Endothelial cell of umbilical vein (primary cell): ENCODE data around the gene RNPEP. TPM values are rescaled to one million over a fixed set of nuclear protein-coding genes. Genes with fewer than 3 reads are reported as not detected.

Experiments used
- BruUV-seq: library from RNA; stranded (reverse); fragments of 400-500 nt; replicated peaks from 2 replicates; lab custom pipeline; 2021; lab: Mats Ljungman, UMichigan
- CTCF ChIA-PET: fragments of 300-600, 350-600 bp; sonication (Branson Sonifier 250); formaldehyde crosslinking; loops from one replicate; lab custom pipeline; 2021; ENCODE audit warnings: antibody characterized with exemption, inconsistent platforms; lab: Charles Lee
- POLR2A ChIA-PET: fragments of 300-600, 350-600 bp; sonication (Branson Sonifier 250); formaldehyde crosslinking; loops from one replicate; lab custom pipeline; 2021; ENCODE audit warnings: antibody characterized with exemption, inconsistent platforms; lab: Charles Lee
- DNase-seq: peaks from one replicate; pipeline ENCODE4 v3.0.0-alpha.2; 2011; ENCODE audit warnings: low read depth, low spot score
- FAIRE-seq: peaks from 2 replicates; lab custom pipeline; 2011; peaks lifted over from hg19 to GRCh38; lab: Jason Lieb, UNC
- H2AFZ ChIP-seq: 2 replicates; pipeline ENCODE4 v1.6.0; 2012; ENCODE audit warnings: low read depth, low read length, control low read depth, inconsistent platforms
- H3K27ac ChIP-seq: 2 replicates; pipeline ENCODE4 v1.5.1; 2011; ENCODE audit warnings: low read depth, mild to moderate bottlenecking, control low read depth, low read length, moderate library complexity; ENCODE audit not compliant: insufficient read depth
- H3K27me3 ChIP-seq, 2 experiments: 2 replicates each; pipeline versions ENCODE4 v1.6.0 to v1.6.1; 2011; ENCODE audit warnings: low read length in 2 of 2, mixed read lengths in 1 of 2; ENCODE audit not compliant: control insufficient read depth in 2 of 2, insufficient read depth in 2 of 2
- H3K36me3 ChIP-seq, 2 experiments: 2 replicates in 1 of 2; 3 replicates in 1 of 2; pipeline ENCODE4 v1.5.1; 2011; ENCODE audit warnings: low read length in 2 of 2, mild to moderate bottlenecking in 1 of 2, moderate library complexity in 1 of 2; ENCODE audit not compliant: control insufficient read depth in 2 of 2, insufficient read depth in 2 of 2; ENCODE audit errors: extremely low read depth in 1 of 2
- H3K4me1 ChIP-seq: 3 replicates; pipeline ENCODE4 v1.5.1; 2011; ENCODE audit warnings: mild to moderate bottlenecking, low read length; ENCODE audit not compliant: control insufficient read depth, insufficient read depth; ENCODE audit errors: extremely low read depth
- H3K4me2 ChIP-seq: 2 replicates; pipeline ENCODE4 v1.6.1; 2011; ENCODE audit warnings: low read length, control low read depth, mixed read lengths; ENCODE audit not compliant: insufficient read depth
- H3K4me3 ChIP-seq, 3 experiments: fragments of 200-600 bp in 1 of 3; sonication (generic), shearing (Covaris generic) in 1 of 3; replicated peaks in 1 of 3; 2 replicates each; pipeline ENCODE4 v1.5.1; 2011 to 2016; ENCODE audit warnings: control low read depth in 3 of 3, low read length in 3 of 3, mild to moderate bottlenecking in 2 of 3, inconsistent platforms in 1 of 3, low read depth in 1 of 3, moderate library complexity in 1 of 3; ENCODE audit not compliant: insufficient read depth in 1 of 3
- H3K79me2 ChIP-seq: 2 replicates; pipeline ENCODE4 v1.6.0; 2012; ENCODE audit warnings: low read length, inconsistent platforms; ENCODE audit not compliant: control insufficient read depth, insufficient read depth
- H3K9ac ChIP-seq: replicated peaks from 2 replicates; pipeline ENCODE3; 2011; ENCODE audit warnings: low read length, control low read depth; ENCODE audit not compliant: insufficient read depth; ENCODE audit errors: extremely low read depth
- H3K9me1 ChIP-seq: replicated peaks from 3 replicates; pipeline ENCODE4 v1.6.0; 2011; ENCODE audit warnings: mild to moderate bottlenecking, low read length; ENCODE audit not compliant: control insufficient read depth, insufficient read depth; ENCODE audit errors: extremely low read depth
- H3K9me3 ChIP-seq: replicated peaks from 2 replicates; pipeline ENCODE4 v1.5.1; 2012; ENCODE audit warnings: low read length, inconsistent platforms; ENCODE audit not compliant: control insufficient read depth, insufficient read depth
- H4K20me1 ChIP-seq: replicated peaks from 2 replicates; pipeline ENCODE3; 2011; ENCODE audit warnings: mild to moderate bottlenecking, low read length; ENCODE audit not compliant: control insufficient read depth, insufficient read depth; ENCODE audit errors: extremely low read depth
- CTCF ChIP-seq, 2 donors: IDR thresholded peaks; 1 replicate in 1 of 2; 2 replicates in 1 of 2; pipeline ENCODE4 v1.5.1; 2011; ENCODE audit warnings: low read length in 2 of 2, mild to moderate bottlenecking in 2 of 2, moderate library complexity in 2 of 2, control low read depth in 1 of 2, inconsistent platforms in 1 of 2, low read depth in 1 of 2; ENCODE audit not compliant: insufficient read depth in 1 of 2; ENCODE audit errors: extremely low read depth in 1 of 2
- GATA2 ChIP-seq: IDR thresholded peaks from 2 replicates; pipeline ENCODE4 v1.7.0; 2011; ENCODE audit warnings: low read depth, mild to moderate bottlenecking, moderate library complexity, mixed read lengths, low read length; ENCODE audit not compliant: insufficient read length, insufficient read depth
- dilution Hi-C: fragments of 300-500 bp; cut with MboI; formaldehyde crosslinking; loops from one replicate; pipeline ENCODE4 v1.15.0; 2019; ENCODE audit warnings: low sequenced_read_pairs; ENCODE audit not compliant: extremely low pct_ligation_motif_present
- intact Hi-C: fragments of 100-400 bp; cut with micrococcal nuclease; formaldehyde crosslinking; loops from one replicate; pipeline ENCODE4 v1.10.0; 2022
- polyA plus RNA-seq, 4 experiments: library from polyadenylated mRNA; depleted of rRNA in 3 of 4; stranded (reverse) in 3 of 4; unstranded in 1 of 4; fragments of >200 nt; gene quantifications; 2 replicates each; pipeline versions ENCODE4 v1.2.1 to v1.2.3, GENCODE V29; 2011 to 2012; ENCODE audit warnings: missing spikeins in 1 of 4
- total RNA-seq: library from RNA; stranded (reverse); gene quantifications from 2 replicates; pipeline ENCODE4 v1.2.3, GENCODE V29; 2021

The RNPEP gene
- total and polyA plus RNA-seq, 2 donors (not counting 3 experiments of a cell fraction or from before 2014, with no cell fraction given), result 56.1 to 73.5 TPM

GRCh38 chr1:202009326-202010179 lies 27.1 kb downstream of the RNPEP start:
- Histone ChIP-seq H3K9me3 (no peaks in the 10 kb centered on the region), H3K4me3 (no peak overlapping the region), H3K27ac (no peak overlapping the region), H3K79me2 (no peaks in the 10 kb centered on the region), H3K9me1 (no peaks in the 10 kb centered on the region), H3K4me2 (no peak overlapping the region), H3K9ac (no peak overlapping the region), H4K20me1 (no peaks in the 10 kb centered on the region), H3K27me3 (no peaks in the 10 kb centered on the region), H2AFZ (no peak overlapping the region), H3K36me3 (peaks cover 0 to 2% of the 10 kb centered on the region in 2 experiments), H3K4me1 (peaks cover 3% of the 10 kb centered on the region)
- POLR2A ChIA-PET, result no interaction called here
- peak; percentile 60 for DNase-seq
- FAIRE-seq, result peak; percentile 93
- BruUV-seq, result no TSS peak
- dilution Hi-C loops, result no loop called here
- intact Hi-C loops, result loop anchor here (1.0 kb wide), 2 partner anchors 110 to 126 kb away; no protein-coding TSS in a partner anchor
- peak; percentile 83 to 87 for TF ChIP-seq CTCF (IDR thresholded peaks at IDR 0.05; ENCODE audit: extremely low read depth in 1 of 2, insufficient read depth in 1 of 2, low read depth in 1 of 2, low read length in 2 of 2)
- no peak for TF ChIP-seq GATA2
- CTCF ChIA-PET, result interaction anchor here (0.6 to 5.6 kb wide), 5 partner anchors 97 to 113 kb away, joined by 3 to 61 read pairs (median 6); partner anchors contain the start of gene GPR37L1
